ENCODE results near the gene SLC1A7. TPM values are rescaled to one million over a fixed set of nuclear protein-coding genes. Genes with fewer than 3 reads are reported as not detected.

The SLC1A7 gene
- total RNA-seq, 6 experiments from 2014 or later, result 0.09 TPM; not detected in 5

DNA sequence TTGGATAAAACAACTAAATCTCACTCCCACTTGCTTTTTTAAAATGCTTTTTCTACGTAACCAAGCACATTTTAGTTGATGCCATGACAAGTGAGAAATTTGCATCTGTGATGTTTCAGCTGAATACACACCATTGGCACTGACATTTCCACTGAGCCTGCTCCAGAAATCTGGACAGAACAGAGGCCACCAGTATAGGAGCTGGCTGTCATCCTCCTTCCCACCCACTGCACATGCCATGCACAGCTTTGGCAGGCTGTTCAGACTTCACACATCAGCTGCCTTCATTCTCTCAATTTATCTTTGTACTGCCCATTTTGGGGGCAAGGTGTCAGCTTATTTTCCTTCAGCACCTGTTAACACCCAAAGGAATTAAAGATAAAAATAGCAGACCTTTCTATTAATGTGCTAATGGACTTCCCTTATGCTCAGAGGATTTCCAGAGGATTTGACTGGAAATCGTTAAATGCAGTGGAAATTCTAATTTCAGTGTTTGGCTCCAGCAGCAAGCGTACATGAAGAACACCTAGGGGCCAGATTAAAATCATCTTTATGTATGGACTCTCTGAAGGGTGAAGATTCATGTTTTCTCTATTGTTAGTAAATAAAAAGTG lies 93.4 kb downstream of the SLC1A7 start:
- 0 out of 2 replicates have a peak overlapping the region, but pooled peaks have one; percentile 93 for H3K27ac Mint-ChIP-seq
- peaks cover 66% of the 10 kb centered on the region for H3K4me1 Mint-ChIP-seq (ENCODE audit: low read depth)
- no peak for DNase-seq
- H3K4me3 Mint-ChIP-seq, result no peak overlapping the region
- peaks cover 1% of the 10 kb centered on the region; the same call in 1 of the 2 replicates for H3K27me3 Mint-ChIP-seq (ENCODE audit: insufficient read depth)
- no peak for TF ChIP-seq CTCF (IDR thresholded peaks at IDR 0.05)
- peaks cover 5% of the 10 kb centered on the region; the same call in 1 of the 2 replicates for H3K9me3 Mint-ChIP-seq
- H3K36me3 Mint-ChIP-seq (ENCODE audit: low read depth), result peaks cover 47% of the 10 kb centered on the region

- H3K36me3 Mint-ChIP-seq (ENCODE audit: low read depth), result peaks cover 37% of the 10 kb centered on the region
- no peak for TF ChIP-seq CTCF (IDR thresholded peaks at IDR 0.05)
- H3K4me1 Mint-ChIP-seq (ENCODE audit: low read depth), result peaks cover 76% of the 10 kb centered on the region
- peak; percentile 67 for DNase-seq
- H3K27ac Mint-ChIP-seq, result peak overlapping the region; percentile 93
- H3K4me3 Mint-ChIP-seq, result peak overlapping the region; percentile 31
- H3K9me3 Mint-ChIP-seq, result peaks cover 5% of the 10 kb centered on the region; the same call in 1 of the 2 replicates
- peaks cover 1% of the 10 kb centered on the region; the same call in 1 of the 2 replicates for H3K27me3 Mint-ChIP-seq (ENCODE audit: insufficient read depth)
Observed at GRCh38 chr1:53047737-53048736, 94.4 kb downstream of the SLC1A7 start.

DNA sequence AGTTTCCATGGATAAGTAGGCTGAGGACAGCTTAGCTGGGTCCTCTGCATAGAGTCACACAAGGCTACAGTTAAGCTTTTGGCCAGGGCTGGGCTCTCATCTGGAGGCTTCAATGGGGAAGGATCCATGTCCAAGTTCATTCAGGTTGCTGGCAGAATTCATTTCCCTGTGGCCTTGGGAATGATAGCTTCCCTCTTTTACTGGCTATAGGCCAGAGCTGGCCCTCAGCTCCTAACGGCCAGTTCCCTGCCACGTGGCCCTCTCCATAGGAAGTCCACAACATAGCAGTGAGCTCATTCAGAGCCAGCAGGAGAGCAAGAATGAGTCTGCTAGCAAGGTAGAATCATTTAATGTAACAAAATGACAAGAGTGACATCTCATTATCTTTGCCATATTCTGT lies 95.5 kb downstream of the SLC1A7 start:
- no peak for TF ChIP-seq CTCF (IDR thresholded peaks at IDR 0.05)
- Mint-ChIP-seq H3K36me3 (ENCODE audit: low read depth) (peaks cover 37% of the 10 kb centered on the region), H3K27ac (peak overlapping the region; percentile 93), H3K4me1 (ENCODE audit: low read depth) (peaks cover 88% of the 10 kb centered on the region), H3K27me3 (ENCODE audit: insufficient read depth) (no peaks in the 10 kb centered on the region), H3K4me3 (peak overlapping the region; percentile 10), H3K9me3 (peaks cover 5% of the 10 kb centered on the region; the same call in 1 of the 2 replicates)
- peak; percentile 51 for DNase-seq

- H3K36me3 Mint-ChIP-seq (ENCODE audit: low read depth), result peaks cover 49% of the 10 kb centered on the region
- H3K27me3 Mint-ChIP-seq (ENCODE audit: insufficient read depth), result no peaks in the 10 kb centered on the region
- TF ChIP-seq CTCF (IDR thresholded peaks at IDR 0.05), result no peak
- DNase-seq, result no peak
- peaks cover 88% of the 10 kb centered on the region for H3K4me1 Mint-ChIP-seq (ENCODE audit: low read depth)
- no peak overlapping the region for H3K27ac Mint-ChIP-seq
- H3K9me3 Mint-ChIP-seq, result peaks cover 5% of the 10 kb centered on the region; the same call in 1 of the 2 replicates
- no peak overlapping the region for H3K4me3 Mint-ChIP-seq
Observed at GRCh38 chr1:53044926-53045325, 97.5 kb downstream of the SLC1A7 start.

DNA sequence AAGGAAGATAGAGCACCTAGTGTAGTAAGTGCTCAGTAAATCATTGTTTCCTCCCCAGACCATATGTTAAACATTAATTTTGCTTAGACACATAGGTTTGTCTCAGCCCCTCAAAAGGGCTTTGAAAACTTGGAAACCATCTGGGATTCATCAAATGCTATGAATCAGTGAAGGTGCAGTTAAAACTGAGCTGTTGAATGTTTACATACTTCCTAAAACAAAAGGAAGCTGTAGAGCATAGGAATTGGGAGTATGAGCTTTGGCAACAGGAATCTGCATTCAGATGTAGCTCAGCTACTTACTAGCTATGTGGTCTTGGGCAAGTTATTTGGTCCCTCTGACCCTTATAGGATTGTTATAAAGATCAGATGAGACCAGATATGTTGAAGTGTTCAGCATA lies 99.2 kb downstream of the SLC1A7 start:
- H3K27ac Mint-ChIP-seq, result peak overlapping the region; percentile 78
- peak overlapping the region; percentile 54 for H3K4me3 Mint-ChIP-seq
- no peaks in the 10 kb centered on the region for H3K27me3 Mint-ChIP-seq (ENCODE audit: insufficient read depth)
- peaks cover 5% of the 10 kb centered on the region; the same call in 1 of the 2 replicates for H3K9me3 Mint-ChIP-seq
- peaks cover 71% of the 10 kb centered on the region for H3K4me1 Mint-ChIP-seq (ENCODE audit: low read depth)
- H3K36me3 Mint-ChIP-seq (ENCODE audit: low read depth), result peaks cover 64% of the 10 kb centered on the region
- no peak for TF ChIP-seq CTCF (IDR thresholded peaks at IDR 0.05)
- DNase-seq, result peak; percentile 74
